SU-DHL-6 (cell line): ENCODE measurements around the gene GALNT9.

ENCODE experiments used
- H2AFZ ChIP-seq: fragments of 200-600 bp; sonication (generic); 2 replicates; pipeline ENCODE4 v1.6.1; 2014; ENCODE audit warnings: low read depth, mild to moderate bottlenecking, moderate library complexity, mixed read lengths, antibody characterized with exemption, low read length; ENCODE audit not compliant: severe bottlenecking
- H3F3A ChIP-seq: fragments of 200-600 bp; shearing (Covaris generic); 2 replicates; pipeline ENCODE4 v1.6.0; 2016; ENCODE audit warnings: antibody characterized with exemption, mild to moderate bottlenecking; ENCODE audit not compliant: insufficient read depth
- H3K27ac ChIP-seq: fragments of 200-600 bp; sonication (generic); 2 replicates; pipeline ENCODE4 v1.5.1; 2016; ENCODE audit warnings: low read depth, mild to moderate bottlenecking, low read length, moderate library complexity, mixed read lengths
- H3K27me3 ChIP-seq: fragments of 200-600 bp; sonication (generic), shearing (Covaris generic); 2 replicates; pipeline ENCODE4 v1.6.0; 2014; ENCODE audit warnings: mild to moderate bottlenecking, low read length
- H3K36me3 ChIP-seq: fragments of 200-600 bp; sonication (generic); 2 replicates; pipeline ENCODE4 v1.6.1; 2014; ENCODE audit warnings: mild to moderate bottlenecking, low read length, mixed read lengths
- H3K4me2 ChIP-seq: fragments of 300-600, 200-600 bp; shearing (Covaris generic), sonication (generic); 2 replicates; pipeline ENCODE4 v1.6.0; 2014; ENCODE audit warnings: low read length, low read depth, mild to moderate bottlenecking; ENCODE audit not compliant: poor library complexity, severe bottlenecking
- H3K4me3 ChIP-seq: fragments of 200-600 bp; sonication (generic); 2 replicates; pipeline ENCODE4 v1.5.1; 2014; ENCODE audit warnings: antibody characterized with exemption, low read length, mild to moderate bottlenecking, mixed read lengths; ENCODE audit not compliant: insufficient read depth, poor library complexity, severe bottlenecking
- H3K79me2 ChIP-seq: fragments of 200-600 bp; sonication (generic); 2 replicates; pipeline ENCODE4 v1.6.1; 2014; ENCODE audit warnings: mild to moderate bottlenecking, low read length, moderate library complexity; ENCODE audit not compliant: insufficient read depth
- H3K9ac ChIP-seq: fragments of 200-600 bp; sonication (generic); 2 replicates; pipeline ENCODE4 v1.7.0; 2014; ENCODE audit warnings: mild to moderate bottlenecking, low read length
- H3K9me2 ChIP-seq: fragments of 200-600 bp; sonication (generic); replicated peaks from 2 replicates; pipeline ENCODE4 v1.6.1; 2014; ENCODE audit warnings: low read length; ENCODE audit not compliant: insufficient read depth
- H3K9me3 ChIP-seq: fragments of 200-600 bp; sonication (generic); 2 replicates; pipeline ENCODE4 v1.6.1; 2014; ENCODE audit warnings: low read length, mixed read lengths; ENCODE audit not compliant: insufficient read depth
- H4K20me1 ChIP-seq: fragments of 200-600 bp; sonication (generic); 2 replicates; pipeline ENCODE4 v1.6.1; 2014; ENCODE audit warnings: low read depth, mild to moderate bottlenecking, antibody characterized with exemption, low read length, moderate library complexity, mixed read lengths
- CTCF ChIP-seq: fragments of 200-600 bp; sonication (generic); IDR thresholded peaks from one replicate; pipeline ENCODE4 v1.5.1; 2017; ENCODE audit warnings: antibody characterized with exemption, mild to moderate bottlenecking, low read length, moderate library complexity; ENCODE audit not compliant: insufficient read depth, poor library complexity, severe bottlenecking
- EZH2phosphoT487 ChIP-seq: fragments of 200-600 bp; sonication (generic), shearing (Covaris generic); conservative IDR thresholded peaks from 2 replicates; pipeline ENCODE4 v1.6.1; 2018; ENCODE audit warnings: mild to moderate bottlenecking, antibody characterized with exemption, low read length, moderate library complexity, mixed read lengths

GALNT9 gene

GRCh38 chr12:132154341-132154761 is 175.0 kb downstream of the GALNT9 start:
- H3K4me3 ChIP-seq: no peak overlapping the region
- peaks cover 21% of the 10 kb centered on the region for H3K36me3 ChIP-seq
- TF ChIP-seq CTCF: no peak
- no peak for TF ChIP-seq EZH2phosphoT487
- no peaks in the 10 kb centered on the region for H4K20me1 ChIP-seq
- no peak overlapping the region for H2AFZ ChIP-seq
- H3K9me3 ChIP-seq: peaks cover 20% of the 10 kb centered on the region; the same call in 1 of the 2 replicates
- no peak overlapping the region for H3K9ac ChIP-seq
- H3K4me2 ChIP-seq: no peak overlapping the region
- H3K27ac ChIP-seq: no peak overlapping the region
- no peaks in the 10 kb centered on the region for H3K27me3 ChIP-seq
- H3K9me2 ChIP-seq: no peaks in the 10 kb centered on the region
- H3F3A ChIP-seq: peaks cover 18% of the 10 kb centered on the region
- H3K79me2 ChIP-seq: no peaks in the 10 kb centered on the region

DNA sequence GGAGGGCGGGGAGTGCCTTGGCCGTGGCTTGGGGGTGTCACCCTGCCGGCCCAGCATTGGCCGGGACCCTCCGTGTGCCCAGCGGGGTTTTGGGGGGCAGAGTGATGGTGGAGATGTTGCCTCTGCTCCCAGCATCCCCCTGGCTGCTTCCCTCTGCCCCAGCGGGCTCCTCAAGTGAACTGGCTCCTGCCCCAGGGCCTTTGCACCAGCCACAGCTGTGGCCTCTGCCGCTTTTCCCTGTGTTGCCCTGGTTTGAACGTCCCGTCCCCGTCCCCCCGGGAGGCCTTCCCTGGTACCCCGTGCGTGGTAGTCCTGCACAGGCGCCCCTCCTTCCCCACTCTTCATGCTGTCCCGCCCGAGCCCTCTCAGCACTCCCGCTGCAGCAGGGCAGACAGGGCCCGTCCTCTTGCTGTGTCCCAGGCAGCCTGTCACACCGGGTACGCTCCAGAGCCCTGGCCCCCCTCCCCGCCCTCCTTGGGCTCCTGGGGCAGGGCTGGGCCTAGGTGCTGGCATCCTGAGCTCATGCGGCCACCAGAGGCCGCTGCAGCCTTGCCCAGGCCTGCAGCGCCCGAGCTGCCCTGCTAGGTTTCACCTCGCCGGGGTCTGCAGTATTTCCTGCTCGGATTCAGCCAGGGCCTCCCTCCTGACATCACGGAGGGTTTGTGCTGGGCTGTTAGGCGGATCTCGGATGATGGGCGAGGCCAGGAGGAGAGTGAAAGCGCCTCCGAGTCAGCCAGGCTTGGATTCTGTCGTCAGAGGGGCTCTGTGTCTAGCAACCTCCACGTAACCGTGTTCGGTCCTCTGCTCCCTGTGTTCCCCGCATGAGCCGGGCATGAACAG is 175.7 kb downstream of the GALNT9 start:
- H4K20me1 ChIP-seq: no peaks in the 10 kb centered on the region
- TF ChIP-seq EZH2phosphoT487 (no peak), CTCF (peak; percentile 91)
- no peak overlapping the region for H3K27ac ChIP-seq
- H2AFZ ChIP-seq: no peak overlapping the region
- H3K36me3 ChIP-seq: peaks cover 21% of the 10 kb centered on the region
- H3K4me3 ChIP-seq: no peak overlapping the region
- peaks cover 20% of the 10 kb centered on the region; the same call in 1 of the 2 replicates for H3K9me3 ChIP-seq
- no peaks in the 10 kb centered on the region for H3K9me2 ChIP-seq
- H3K9ac ChIP-seq: no peak overlapping the region
- no peak overlapping the region for H3K4me2 ChIP-seq
- H3K27me3 ChIP-seq: no peaks in the 10 kb centered on the region
- no peaks in the 10 kb centered on the region for H3K79me2 ChIP-seq
- H3F3A ChIP-seq: peaks cover 18% of the 10 kb centered on the region

DNA sequence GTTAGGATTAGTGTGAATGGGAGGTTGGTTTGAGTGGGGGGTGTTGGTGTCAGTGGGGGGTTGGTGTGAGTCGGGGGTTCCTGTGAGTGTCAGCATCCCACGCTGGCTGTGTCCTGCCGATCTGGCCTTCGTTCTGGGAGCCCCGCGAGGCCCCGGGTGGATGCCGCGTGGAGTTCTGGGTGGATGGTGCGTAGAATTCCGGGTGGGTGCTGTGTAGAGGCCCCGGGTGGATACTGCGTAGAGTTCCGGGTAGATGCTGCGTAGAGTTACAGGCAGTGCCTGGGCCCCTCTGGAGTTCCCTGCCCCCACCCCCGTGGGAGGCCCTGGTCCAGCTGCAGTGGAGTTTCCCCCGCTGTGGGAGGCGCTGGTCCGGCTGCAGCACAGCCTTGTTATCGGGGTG is 176.4 kb downstream of the GALNT9 start:
- no peaks in the 10 kb centered on the region for H4K20me1 ChIP-seq
- no peaks in the 10 kb centered on the region for H3K9me2 ChIP-seq

More for the DNA sequence above, 176.4 kb downstream of the GALNT9 start:
- no peaks in the 10 kb centered on the region; the same call in 1 of the 2 replicates for H3K79me2 ChIP-seq
- TF ChIP-seq CTCF: no peak
- no peak for TF ChIP-seq EZH2phosphoT487
- no peak overlapping the region for H3K4me3 ChIP-seq
- no peak overlapping the region for H3K9ac ChIP-seq
- H3K27me3 ChIP-seq: no peaks in the 10 kb centered on the region
- H2AFZ ChIP-seq: no peak overlapping the region
- H3F3A ChIP-seq: peaks cover 18% of the 10 kb centered on the region
- H3K9me3 ChIP-seq: peaks cover 18% of the 10 kb centered on the region; the same call in 1 of the 2 replicates
- no peak overlapping the region for H3K4me2 ChIP-seq
- no peak overlapping the region for H3K27ac ChIP-seq
- H3K36me3 ChIP-seq: peaks cover 19% of the 10 kb centered on the region
